H9 (cell line): ENCODE data around the gene BMP2K. TPM values are rescaled to one million over a fixed set of nuclear protein-coding genes. Genes with fewer than 3 reads are reported as not detected.

Source experiments
- DNase-seq: peaks from one replicate; pipeline ENCODE4 v3.0.0-alpha.2; 2017
- H2AFZ ChIP-seq: one replicate; pipeline ENCODE4 v1.6.1; 2013; ENCODE audit warnings: mild to moderate bottlenecking, low read length, control low read depth, moderate library complexity
- H2AK5ac ChIP-seq: 2 replicates; pipeline ENCODE4 v1.6.1; 2013; ENCODE audit warnings: low read length, control low read depth, mixed read lengths; ENCODE audit not compliant: insufficient read length
- H2BK120ac ChIP-seq: one replicate; pipeline ENCODE4 v1.6.1; 2013; ENCODE audit warnings: low read depth, mild to moderate bottlenecking, low read length, control low read depth, inconsistent platforms; ENCODE audit not compliant: poor library complexity, severe bottlenecking
- H2BK12ac ChIP-seq: 2 replicates; pipeline ENCODE4 v1.6.1; 2013; ENCODE audit warnings: low read length, control low read depth, mixed read lengths, low read depth; ENCODE audit not compliant: insufficient read length
- H2BK15ac ChIP-seq: 2 replicates; pipeline ENCODE4 v1.6.1; 2013; ENCODE audit warnings: low read depth, low read length, control low read depth
- H2BK20ac ChIP-seq: one replicate; pipeline ENCODE4 v1.6.1; 2013; ENCODE audit warnings: low read depth, mild to moderate bottlenecking, low read length, control low read depth, inconsistent platforms; ENCODE audit not compliant: poor library complexity, severe bottlenecking
- H2BK5ac ChIP-seq: 2 replicates; pipeline ENCODE4 v1.6.1; 2013; ENCODE audit warnings: low read length, control low read depth, mixed read lengths; ENCODE audit not compliant: insufficient read length
- H3K14ac ChIP-seq: 2 replicates; pipeline ENCODE4 v1.6.1; 2013; ENCODE audit warnings: low read length, control low read depth; ENCODE audit not compliant: insufficient read depth
- H3K18ac ChIP-seq: 2 replicates; pipeline ENCODE4 v1.6.1; 2013; ENCODE audit warnings: low read depth, mild to moderate bottlenecking, mixed read lengths, low read length, control low read depth; ENCODE audit not compliant: insufficient read length
- H3K23ac ChIP-seq: 2 replicates; pipeline ENCODE4 v1.6.1; 2013; ENCODE audit warnings: low read length, control low read depth, mixed read lengths, low read depth; ENCODE audit not compliant: insufficient read length
- H3K23me2 ChIP-seq: 2 replicates; pipeline ENCODE4 v1.6.1; 2013; ENCODE audit warnings: low read depth, mild to moderate bottlenecking, mixed read lengths, low read length, control low read depth; ENCODE audit not compliant: insufficient read length, poor library complexity, severe bottlenecking
- H3K27ac ChIP-seq: 2 replicates; pipeline ENCODE4 v1.5.1; 2013; ENCODE audit warnings: low read length, control low read depth, mixed read lengths, low read depth; ENCODE audit not compliant: insufficient read length
- H3K27me3 ChIP-seq: 2 replicates; pipeline ENCODE4 v1.6.1; 2013; ENCODE audit warnings: low read length, control low read depth, inconsistent platforms; ENCODE audit not compliant: insufficient read depth
- H3K4ac ChIP-seq: 2 replicates; pipeline ENCODE4 v1.6.1; 2013; ENCODE audit warnings: low read depth, mild to moderate bottlenecking, control low read depth, inconsistent platforms, low read length, moderate library complexity
- H3K4me1 ChIP-seq: 2 replicates; pipeline ENCODE4 v1.6.1; 2013; ENCODE audit warnings: low read length, control low read depth, inconsistent platforms; ENCODE audit not compliant: insufficient read depth
- H3K4me2 ChIP-seq: 2 replicates; pipeline ENCODE4 v1.6.1; 2013; ENCODE audit warnings: low read length, control low read depth, mixed read lengths; ENCODE audit not compliant: insufficient read length, insufficient read depth
- H3K56ac ChIP-seq: 2 replicates; pipeline ENCODE4 v1.6.1; 2013; ENCODE audit warnings: low read depth, mild to moderate bottlenecking, mixed read lengths, low read length, control low read depth; ENCODE audit not compliant: insufficient read length
- H3K79me1 ChIP-seq: 2 replicates; pipeline ENCODE4 v1.6.1; 2013; ENCODE audit warnings: low read depth, mild to moderate bottlenecking, moderate library complexity, low read length, control low read depth, inconsistent platforms; ENCODE audit not compliant: insufficient read depth, poor library complexity, severe bottlenecking
- H3K79me2 ChIP-seq: 2 replicates; pipeline ENCODE4 v1.6.1; 2013; ENCODE audit warnings: low read length, control low read depth, inconsistent platforms; ENCODE audit not compliant: insufficient read depth
- H3K9ac ChIP-seq: 2 replicates; pipeline ENCODE4 v1.6.1; 2013; ENCODE audit warnings: low read length, control low read depth, mixed read lengths; ENCODE audit not compliant: insufficient read length; ENCODE audit errors: extremely low read depth
- H3K9me3 ChIP-seq: one replicate; pipeline ENCODE4 v1.6.1; 2013; ENCODE audit warnings: low read depth, low read length, inconsistent platforms; ENCODE audit not compliant: control insufficient read depth
- H3T11ph ChIP-seq: one replicate; pipeline ENCODE4 v1.6.1; 2013; ENCODE audit warnings: mild to moderate bottlenecking, low read length, control low read depth, inconsistent platforms
- H4K20me1 ChIP-seq: one replicate; pipeline ENCODE4 v1.6.1; 2013; ENCODE audit not compliant: control insufficient read depth, insufficient read length, insufficient read depth
- H4K5ac ChIP-seq: 2 replicates; pipeline ENCODE4 v1.6.1; 2013; ENCODE audit warnings: low read depth, mild to moderate bottlenecking, mixed read lengths, low read length, control low read depth; ENCODE audit not compliant: insufficient read length
- H4K8ac ChIP-seq: replicated peaks from 2 replicates; pipeline ENCODE4 v1.6.1; 2013; ENCODE audit warnings: low read length, control low read depth, mixed read lengths, low read depth; ENCODE audit not compliant: insufficient read length
- H4K91ac ChIP-seq: 2 replicates; pipeline ENCODE4 v1.6.1; 2013; ENCODE audit warnings: low read depth, mild to moderate bottlenecking, moderate library complexity, mixed read lengths, low read length, control low read depth; ENCODE audit not compliant: insufficient read length
- H3K27ac Mint-ChIP-seq, 3 experiments: 2 replicates in 2 of 3; 3 replicates in 1 of 3; pipeline ENCODE4 v1.8.0; 2020 to 2021; ENCODE audit warnings: mixed read lengths in 3 of 3, mild to moderate bottlenecking in 1 of 3, moderate library complexity in 1 of 3
- H3K27me3 Mint-ChIP-seq: 2 replicates; pipeline ENCODE4 v1.8.0; 2021; ENCODE audit warnings: low read depth, mild to moderate bottlenecking, moderate library complexity, mixed read lengths
- H3K36me3 Mint-ChIP-seq, 3 experiments: 2 replicates in 2 of 3; 3 replicates in 1 of 3; pipeline ENCODE4 v1.8.0; 2020 to 2021; ENCODE audit warnings: low read depth in 3 of 3, mixed read lengths in 3 of 3; ENCODE audit not compliant: insufficient read depth in 1 of 3
- H3K4me1 Mint-ChIP-seq, 2 experiments: 2 replicates each; pipeline ENCODE4 v1.8.0; 2020; ENCODE audit warnings: mixed read lengths in 2 of 2
- H3K4me3 Mint-ChIP-seq, 2 experiments: 2 replicates in 1 of 2; 3 replicates in 1 of 2; pipeline ENCODE4 v1.8.0; 2020 to 2021; ENCODE audit warnings: mild to moderate bottlenecking in 2 of 2, mixed read lengths in 2 of 2, moderate library complexity in 1 of 2
- H3K9me3 Mint-ChIP-seq, 2 experiments: 2 replicates in 1 of 2; 3 replicates in 1 of 2; pipeline ENCODE4 v1.8.0; 2020; ENCODE audit warnings: mild to moderate bottlenecking in 2 of 2, mixed read lengths in 2 of 2, moderate library complexity in 1 of 2
- CTCF ChIP-seq: fragments of 200-600 bp; sonication (generic); conservative IDR thresholded peaks from 3 replicates; pipeline ENCODE4 v1.8.0; 2021; ENCODE audit warnings: antibody characterized with exemption, mild to moderate bottlenecking
- WGBS: extraction: QIAGEN DNeasy Blood & Tissue Kit; methylation state at CpG from one replicate; pipeline ENCODE4 v1.1.7; 2013; ENCODE audit warnings: missing lambda C conversion rate, low lambda C conversion rate, mixed read lengths; ENCODE audit not compliant: insufficient read length; ENCODE audit errors: extremely low coverage; 5-methylcytosine and 5-hydroxymethylcytosine counted together
- total RNA-seq: library from RNA; stranded (reverse); gene quantifications from 2 replicates; pipeline ENCODE4 v1.2.1, GENCODE V29; 2021

Gene BMP2K
- total RNA-seq, 1 experiment from 2014 or later: 26.4 TPM

GRCh38 chr4:78809928-78810835 lies 34.0 kb downstream of the BMP2K start:
- H4K8ac ChIP-seq: no peak overlapping the region
- H3K27ac ChIP-seq: no peak overlapping the region
- no peak overlapping the region for H3K4ac ChIP-seq
- H3K36me3 Mint-ChIP-seq: peaks cover 4 to 14% (median 10%) of the 10 kb centered on the region in 3 experiments
- H3K27me3 Mint-ChIP-seq: no peaks in the 10 kb centered on the region
- no peak overlapping the region for H2AFZ ChIP-seq
- H2BK15ac ChIP-seq: no peak overlapping the region
- H3K27ac Mint-ChIP-seq: peak overlapping the region in 2 of 3 experiments; percentile 61 to 69; a peak in 2 of 7 replicates
- peaks cover 8% of the 10 kb centered on the region in 2 experiments; a peak in 4 of 5 replicates for H3K9me3 Mint-ChIP-seq
- no peak overlapping the region for H3T11ph ChIP-seq
- no peaks in the 10 kb centered on the region for H3K23me2 ChIP-seq
- H2BK120ac ChIP-seq: no peak overlapping the region
- no peak overlapping the region for H3K9ac ChIP-seq
- H3K56ac ChIP-seq: no peak overlapping the region
- H2BK20ac ChIP-seq: no peak overlapping the region
- no peak overlapping the region for H3K4me3 Mint-ChIP-seq
- peaks cover 4% of the 10 kb centered on the region; the same call in 1 of the 2 replicates for H3K79me2 ChIP-seq
- no peak overlapping the region for H3K4me2 ChIP-seq
- H3K23ac ChIP-seq: no peak overlapping the region
- peaks cover 2% of the 10 kb centered on the region for H3K79me1 ChIP-seq
- no CpG with 5 or more reads among the region's 7 CpGs for WGBS
- H3K18ac ChIP-seq: no peak overlapping the region
- no peaks in the 10 kb centered on the region for H3K27me3 ChIP-seq
- no peaks in the 10 kb centered on the region for H3K4me1 ChIP-seq
- H2AK5ac ChIP-seq: no peak overlapping the region
- no peak overlapping the region for H4K91ac ChIP-seq
- H2BK12ac ChIP-seq: no peak overlapping the region
- no peak overlapping the region for H4K5ac ChIP-seq
- no peak for DNase-seq
- H4K20me1 ChIP-seq: no peaks in the 10 kb centered on the region
- H3K14ac ChIP-seq: no peak overlapping the region
- H2BK5ac ChIP-seq: no peak overlapping the region
- TF ChIP-seq CTCF: no peak
- peaks cover 20 to 21% of the 10 kb centered on the region in 2 experiments for H3K4me1 Mint-ChIP-seq
- H3K9me3 ChIP-seq: no peaks in the 10 kb centered on the region
